H9 (cell line): ENCODE measurements around the gene BMPR1A. TPM values are rescaled to one million over a fixed set of nuclear protein-coding genes. Genes with fewer than 3 reads are reported as not detected.

ENCODE experiments used
- DNase-seq: peaks from one replicate; pipeline ENCODE4 v3.0.0-alpha.2; 2017
- H2AFZ ChIP-seq: one replicate; pipeline ENCODE4 v1.6.1; 2013; ENCODE audit warnings: mild to moderate bottlenecking, low read length, control low read depth, moderate library complexity
- H2AK5ac ChIP-seq: 2 replicates; pipeline ENCODE4 v1.6.1; 2013; ENCODE audit warnings: low read length, control low read depth, mixed read lengths; ENCODE audit not compliant: insufficient read length
- H2BK120ac ChIP-seq: one replicate; pipeline ENCODE4 v1.6.1; 2013; ENCODE audit warnings: low read depth, mild to moderate bottlenecking, low read length, control low read depth, inconsistent platforms; ENCODE audit not compliant: poor library complexity, severe bottlenecking
- H2BK12ac ChIP-seq: 2 replicates; pipeline ENCODE4 v1.6.1; 2013; ENCODE audit warnings: low read length, control low read depth, mixed read lengths, low read depth; ENCODE audit not compliant: insufficient read length
- H2BK15ac ChIP-seq: 2 replicates; pipeline ENCODE4 v1.6.1; 2013; ENCODE audit warnings: low read depth, low read length, control low read depth
- H2BK20ac ChIP-seq: one replicate; pipeline ENCODE4 v1.6.1; 2013; ENCODE audit warnings: low read depth, mild to moderate bottlenecking, low read length, control low read depth, inconsistent platforms; ENCODE audit not compliant: poor library complexity, severe bottlenecking
- H2BK5ac ChIP-seq: 2 replicates; pipeline ENCODE4 v1.6.1; 2013; ENCODE audit warnings: low read length, control low read depth, mixed read lengths; ENCODE audit not compliant: insufficient read length
- H3K14ac ChIP-seq: 2 replicates; pipeline ENCODE4 v1.6.1; 2013; ENCODE audit warnings: low read length, control low read depth; ENCODE audit not compliant: insufficient read depth
- H3K18ac ChIP-seq: 2 replicates; pipeline ENCODE4 v1.6.1; 2013; ENCODE audit warnings: low read depth, mild to moderate bottlenecking, mixed read lengths, low read length, control low read depth; ENCODE audit not compliant: insufficient read length
- H3K23ac ChIP-seq: 2 replicates; pipeline ENCODE4 v1.6.1; 2013; ENCODE audit warnings: low read length, control low read depth, mixed read lengths, low read depth; ENCODE audit not compliant: insufficient read length
- H3K23me2 ChIP-seq: 2 replicates; pipeline ENCODE4 v1.6.1; 2013; ENCODE audit warnings: low read depth, mild to moderate bottlenecking, mixed read lengths, low read length, control low read depth; ENCODE audit not compliant: insufficient read length, poor library complexity, severe bottlenecking
- H3K27ac ChIP-seq: 2 replicates; pipeline ENCODE4 v1.5.1; 2013; ENCODE audit warnings: low read length, control low read depth, mixed read lengths, low read depth; ENCODE audit not compliant: insufficient read length
- H3K27me3 ChIP-seq: 2 replicates; pipeline ENCODE4 v1.6.1; 2013; ENCODE audit warnings: low read length, control low read depth, inconsistent platforms; ENCODE audit not compliant: insufficient read depth
- H3K4ac ChIP-seq: 2 replicates; pipeline ENCODE4 v1.6.1; 2013; ENCODE audit warnings: low read depth, mild to moderate bottlenecking, control low read depth, inconsistent platforms, low read length, moderate library complexity
- H3K4me1 ChIP-seq: 2 replicates; pipeline ENCODE4 v1.6.1; 2013; ENCODE audit warnings: low read length, control low read depth, inconsistent platforms; ENCODE audit not compliant: insufficient read depth
- H3K4me2 ChIP-seq: 2 replicates; pipeline ENCODE4 v1.6.1; 2013; ENCODE audit warnings: low read length, control low read depth, mixed read lengths; ENCODE audit not compliant: insufficient read length, insufficient read depth
- H3K56ac ChIP-seq: 2 replicates; pipeline ENCODE4 v1.6.1; 2013; ENCODE audit warnings: low read depth, mild to moderate bottlenecking, mixed read lengths, low read length, control low read depth; ENCODE audit not compliant: insufficient read length
- H3K79me1 ChIP-seq: 2 replicates; pipeline ENCODE4 v1.6.1; 2013; ENCODE audit warnings: low read depth, mild to moderate bottlenecking, moderate library complexity, low read length, control low read depth, inconsistent platforms; ENCODE audit not compliant: insufficient read depth, poor library complexity, severe bottlenecking
- H3K79me2 ChIP-seq: 2 replicates; pipeline ENCODE4 v1.6.1; 2013; ENCODE audit warnings: low read length, control low read depth, inconsistent platforms; ENCODE audit not compliant: insufficient read depth
- H3K9ac ChIP-seq: 2 replicates; pipeline ENCODE4 v1.6.1; 2013; ENCODE audit warnings: low read length, control low read depth, mixed read lengths; ENCODE audit not compliant: insufficient read length; ENCODE audit errors: extremely low read depth
- H3K9me3 ChIP-seq: one replicate; pipeline ENCODE4 v1.6.1; 2013; ENCODE audit warnings: low read depth, low read length, inconsistent platforms; ENCODE audit not compliant: control insufficient read depth
- H3T11ph ChIP-seq: one replicate; pipeline ENCODE4 v1.6.1; 2013; ENCODE audit warnings: mild to moderate bottlenecking, low read length, control low read depth, inconsistent platforms
- H4K20me1 ChIP-seq: one replicate; pipeline ENCODE4 v1.6.1; 2013; ENCODE audit not compliant: control insufficient read depth, insufficient read length, insufficient read depth
- H4K5ac ChIP-seq: 2 replicates; pipeline ENCODE4 v1.6.1; 2013; ENCODE audit warnings: low read depth, mild to moderate bottlenecking, mixed read lengths, low read length, control low read depth; ENCODE audit not compliant: insufficient read length
- H4K8ac ChIP-seq: replicated peaks from 2 replicates; pipeline ENCODE4 v1.6.1; 2013; ENCODE audit warnings: low read length, control low read depth, mixed read lengths, low read depth; ENCODE audit not compliant: insufficient read length
- H4K91ac ChIP-seq: 2 replicates; pipeline ENCODE4 v1.6.1; 2013; ENCODE audit warnings: low read depth, mild to moderate bottlenecking, moderate library complexity, mixed read lengths, low read length, control low read depth; ENCODE audit not compliant: insufficient read length
- H3K27ac Mint-ChIP-seq, 3 experiments: 2 replicates in 2 of 3; 3 replicates in 1 of 3; pipeline ENCODE4 v1.8.0; 2020 to 2021; ENCODE audit warnings: mixed read lengths in 3 of 3, mild to moderate bottlenecking in 1 of 3, moderate library complexity in 1 of 3
- H3K27me3 Mint-ChIP-seq: 2 replicates; pipeline ENCODE4 v1.8.0; 2021; ENCODE audit warnings: low read depth, mild to moderate bottlenecking, moderate library complexity, mixed read lengths
- H3K36me3 Mint-ChIP-seq, 3 experiments: 2 replicates in 2 of 3; 3 replicates in 1 of 3; pipeline ENCODE4 v1.8.0; 2020 to 2021; ENCODE audit warnings: low read depth in 3 of 3, mixed read lengths in 3 of 3; ENCODE audit not compliant: insufficient read depth in 1 of 3
- H3K4me1 Mint-ChIP-seq, 2 experiments: 2 replicates each; pipeline ENCODE4 v1.8.0; 2020; ENCODE audit warnings: mixed read lengths in 2 of 2
- H3K4me3 Mint-ChIP-seq, 2 experiments: 2 replicates in 1 of 2; 3 replicates in 1 of 2; pipeline ENCODE4 v1.8.0; 2020 to 2021; ENCODE audit warnings: mild to moderate bottlenecking in 2 of 2, mixed read lengths in 2 of 2, moderate library complexity in 1 of 2
- H3K9me3 Mint-ChIP-seq, 2 experiments: 2 replicates in 1 of 2; 3 replicates in 1 of 2; pipeline ENCODE4 v1.8.0; 2020; ENCODE audit warnings: mild to moderate bottlenecking in 2 of 2, mixed read lengths in 2 of 2, moderate library complexity in 1 of 2
- CTCF ChIP-seq: fragments of 200-600 bp; sonication (generic); conservative IDR thresholded peaks from 3 replicates; pipeline ENCODE4 v1.8.0; 2021; ENCODE audit warnings: antibody characterized with exemption, mild to moderate bottlenecking
- WGBS: extraction: QIAGEN DNeasy Blood & Tissue Kit; methylation state at CpG from one replicate; pipeline ENCODE4 v1.1.7; 2013; ENCODE audit warnings: missing lambda C conversion rate, low lambda C conversion rate, mixed read lengths; ENCODE audit not compliant: insufficient read length; ENCODE audit errors: extremely low coverage; 5-methylcytosine and 5-hydroxymethylcytosine counted together
- total RNA-seq: library from RNA; stranded (reverse); gene quantifications from 2 replicates; pipeline ENCODE4 v1.2.1, GENCODE V29; 2021

BMPR1A gene
- total RNA-seq, 1 experiment from 2014 or later: 138 TPM

- peaks cover 7 to 15% of the 10 kb centered on the region in 2 experiments for H3K4me1 Mint-ChIP-seq
- H3K56ac ChIP-seq: no peak overlapping the region
- no peak overlapping the region for H3K23ac ChIP-seq
- no peaks in the 10 kb centered on the region for H3K27me3 Mint-ChIP-seq
- no peak for TF ChIP-seq CTCF
- no peak overlapping the region for H2BK15ac ChIP-seq
- H3K18ac ChIP-seq: no peak overlapping the region
- no peak overlapping the region for H4K91ac ChIP-seq
- H3K9ac ChIP-seq: no peak overlapping the region
- no peaks in the 10 kb centered on the region for H4K20me1 ChIP-seq
- H2AK5ac ChIP-seq: no peak overlapping the region
- no peak overlapping the region for H3K4me3 Mint-ChIP-seq
- no peak overlapping the region for H4K8ac ChIP-seq
- no peak overlapping the region for H3K14ac ChIP-seq
- no peak overlapping the region for H2BK20ac ChIP-seq
- H3K4me1 ChIP-seq: no peaks in the 10 kb centered on the region
- H3K9me3 ChIP-seq: no peaks in the 10 kb centered on the region
- peaks cover 21 to 46% (median 37%) of the 10 kb centered on the region in 3 experiments for H3K36me3 Mint-ChIP-seq
- no CpG with 5 or more reads among the region's 7 CpGs for WGBS
- H3K27ac Mint-ChIP-seq: peak overlapping the region in 1 of 3 experiments; percentile 29; a peak in 3 of 7 replicates
- H3K4ac ChIP-seq: no peak overlapping the region
- H3T11ph ChIP-seq: no peak overlapping the region
- no peak overlapping the region for H2BK12ac ChIP-seq
- H3K4me2 ChIP-seq: no peak overlapping the region
- H2BK5ac ChIP-seq: no peak overlapping the region
- no peaks in the 10 kb centered on the region for H3K9me3 Mint-ChIP-seq
- peaks cover 7% of the 10 kb centered on the region for H3K79me1 ChIP-seq
- no peak overlapping the region for H3K27ac ChIP-seq
- H2BK120ac ChIP-seq: no peak overlapping the region
- no peaks in the 10 kb centered on the region for H3K23me2 ChIP-seq
- H4K5ac ChIP-seq: no peak overlapping the region
- peaks cover 7% of the 10 kb centered on the region; the same call in 1 of the 2 replicates for H3K79me2 ChIP-seq
- H2AFZ ChIP-seq: no peak overlapping the region
- no peak for DNase-seq
- H3K27me3 ChIP-seq: no peaks in the 10 kb centered on the region
Observed at GRCh38 chr10:86888585-86889381, 132.4 kb downstream of the BMPR1A start.
